ENCODE data around the gene DCTN3.

The DCTN3 gene

DNA sequence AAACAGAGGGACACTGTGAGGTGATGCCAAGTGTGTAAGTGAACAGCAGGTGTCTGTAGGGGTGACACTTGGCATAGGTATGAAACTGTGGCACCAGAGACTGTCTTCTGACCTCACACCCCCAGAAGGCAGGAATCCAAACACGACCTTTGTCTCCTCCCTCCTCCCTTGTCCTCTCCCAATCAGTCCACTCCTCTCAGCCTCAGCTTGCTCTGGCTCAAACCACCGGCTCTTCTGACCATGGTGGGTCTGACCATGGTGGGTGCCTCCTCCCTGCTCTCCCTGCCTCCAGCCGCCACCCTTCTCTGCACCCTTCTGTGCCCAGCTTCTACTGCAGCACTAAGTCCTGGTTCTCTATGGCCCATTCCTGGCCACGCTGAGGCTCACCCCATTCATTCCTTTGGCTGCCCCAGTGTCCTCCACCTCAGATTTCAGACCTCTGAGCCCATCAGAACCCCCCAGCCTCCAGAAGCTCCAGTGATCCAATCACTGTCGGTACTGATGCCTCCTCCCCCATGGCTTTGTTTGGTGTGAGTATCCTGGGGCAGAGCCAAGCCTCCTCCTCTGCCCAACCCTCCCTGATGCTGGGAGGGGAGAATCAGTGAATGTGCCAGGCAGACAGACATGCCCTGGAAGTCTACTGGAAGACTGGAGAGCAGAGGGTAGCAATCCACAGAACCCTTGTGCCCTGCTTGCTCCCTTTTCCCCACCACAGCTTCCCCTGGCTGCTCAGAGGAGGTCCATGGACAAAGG is 10.3 kb upstream of the DCTN3 start:
- H3K27me3 ChIP-seq (replicated peaks; ENCODE audit: control insufficient read depth, insufficient read depth, low read length), result peaks cover 47% of the 10 kb centered on the region
- peaks cover 10% of the 10 kb centered on the region for H3K36me3 ChIP-seq (ENCODE audit: control insufficient read depth, insufficient read depth, low read length, severe bottlenecking)
- no peaks in the 10 kb centered on the region for H3K9me3 ChIP-seq (ENCODE audit: control insufficient read depth, low read length)
- peaks cover 19% of the 10 kb centered on the region for H3K4me1 ChIP-seq (ENCODE audit: control insufficient read depth, insufficient read depth, low read length)
- no peak overlapping the region for H3K4me3 ChIP-seq (ENCODE audit: low read length)
- H3K9ac ChIP-seq (ENCODE audit: low read length), result no peak overlapping the region
- no peak for DNase-seq (ENCODE audit: low read depth)

DNA sequence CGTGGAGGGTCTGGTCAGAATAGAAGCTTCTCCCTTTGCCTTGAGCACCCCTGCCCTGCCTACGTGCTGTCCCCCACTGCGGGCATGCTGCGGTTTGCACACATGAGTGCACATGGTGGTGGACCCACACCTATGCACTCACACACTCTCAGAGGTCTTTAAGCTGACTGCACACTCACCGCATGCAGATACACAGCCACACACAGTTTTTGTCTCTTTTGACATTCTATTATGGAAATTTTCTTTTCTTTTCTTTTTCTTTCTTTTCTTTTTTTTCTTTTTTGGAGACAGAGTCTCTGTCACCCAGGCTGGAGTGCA is 9.2 kb upstream of the DCTN3 start:
- no peaks in the 10 kb centered on the region for H3K36me3 ChIP-seq (ENCODE audit: control insufficient read depth, insufficient read depth, low read length, severe bottlenecking)
- H3K9ac ChIP-seq (ENCODE audit: low read length), result no peak overlapping the region
- peak overlapping the region; percentile 70 for H3K4me3 ChIP-seq (ENCODE audit: low read length)
- H3K27me3 ChIP-seq (replicated peaks; ENCODE audit: control insufficient read depth, insufficient read depth, low read length), result peaks cover 57% of the 10 kb centered on the region
- H3K9me3 ChIP-seq (ENCODE audit: control insufficient read depth, low read length), result no peaks in the 10 kb centered on the region
- peaks cover 15% of the 10 kb centered on the region for H3K4me1 ChIP-seq (ENCODE audit: control insufficient read depth, insufficient read depth, low read length)
- DNase-seq (ENCODE audit: low read depth), result no peak

DNA sequence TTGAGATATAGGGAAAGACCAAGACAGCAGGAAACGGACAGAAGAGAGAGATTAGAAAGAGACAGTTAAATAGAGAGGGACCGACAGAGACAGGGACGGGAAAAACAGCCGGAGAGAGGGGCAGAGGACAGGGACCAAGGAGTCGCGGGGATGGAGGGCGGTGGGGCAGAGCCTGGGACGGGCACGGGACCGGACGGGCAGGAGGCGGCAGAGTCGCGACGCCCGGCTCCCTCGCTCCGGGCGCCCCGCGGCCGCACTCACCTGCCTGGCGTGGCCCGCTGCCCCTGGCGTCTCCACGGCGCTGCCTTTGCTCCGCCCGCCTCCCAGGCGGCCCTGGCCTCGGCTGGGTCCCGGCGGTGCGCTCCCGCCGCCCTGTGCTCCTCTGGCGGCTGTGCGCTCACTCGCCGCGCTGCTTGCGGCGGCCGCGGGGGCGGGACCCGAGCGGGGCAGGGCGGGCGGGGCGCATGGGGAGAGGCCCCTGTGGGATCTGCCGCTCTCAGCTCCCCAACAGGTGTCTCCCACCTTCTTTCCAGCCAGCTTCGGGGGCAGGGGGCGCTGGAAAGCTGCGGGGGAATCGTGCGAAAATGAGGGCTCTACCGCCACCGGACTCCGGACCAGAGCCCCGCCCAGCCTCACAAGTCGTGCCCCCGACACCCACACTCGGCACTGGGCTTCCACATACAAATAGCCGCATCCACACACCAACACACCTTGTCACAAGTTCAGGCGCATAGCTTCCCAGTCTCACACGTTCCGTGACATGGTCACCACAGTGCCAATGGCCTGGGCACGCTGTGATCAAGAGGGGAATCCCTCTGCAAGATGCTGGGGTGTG is 8.6 kb upstream of the DCTN3 start, which contains the start of gene ARID3C:
Gene ARID3C (minus strand): TSS at position 411 of the 835 bp plus-strand sequence. CDS start 1,052 bp downstream, outside the sequence.
- H3K36me3 ChIP-seq (ENCODE audit: control insufficient read depth, insufficient read depth, low read length, severe bottlenecking), result no peaks in the 10 kb centered on the region
- H3K4me3 ChIP-seq (ENCODE audit: low read length), result peak within 1 kb of the TSS; percentile 70
- peaks cover 15% of the 10 kb centered on the region for H3K4me1 ChIP-seq (ENCODE audit: control insufficient read depth, insufficient read depth, low read length)
- no peaks in the 10 kb centered on the region for H3K9me3 ChIP-seq (ENCODE audit: control insufficient read depth, low read length)
- H3K27me3 ChIP-seq (replicated peaks; ENCODE audit: control insufficient read depth, insufficient read depth, low read length), result peaks cover 63% of the 10 kb centered on the region
- peak; percentile 68 for DNase-seq (ENCODE audit: low read depth)
- H3K9ac ChIP-seq (ENCODE audit: low read length), result no peak within 1 kb of the TSS

DNA sequence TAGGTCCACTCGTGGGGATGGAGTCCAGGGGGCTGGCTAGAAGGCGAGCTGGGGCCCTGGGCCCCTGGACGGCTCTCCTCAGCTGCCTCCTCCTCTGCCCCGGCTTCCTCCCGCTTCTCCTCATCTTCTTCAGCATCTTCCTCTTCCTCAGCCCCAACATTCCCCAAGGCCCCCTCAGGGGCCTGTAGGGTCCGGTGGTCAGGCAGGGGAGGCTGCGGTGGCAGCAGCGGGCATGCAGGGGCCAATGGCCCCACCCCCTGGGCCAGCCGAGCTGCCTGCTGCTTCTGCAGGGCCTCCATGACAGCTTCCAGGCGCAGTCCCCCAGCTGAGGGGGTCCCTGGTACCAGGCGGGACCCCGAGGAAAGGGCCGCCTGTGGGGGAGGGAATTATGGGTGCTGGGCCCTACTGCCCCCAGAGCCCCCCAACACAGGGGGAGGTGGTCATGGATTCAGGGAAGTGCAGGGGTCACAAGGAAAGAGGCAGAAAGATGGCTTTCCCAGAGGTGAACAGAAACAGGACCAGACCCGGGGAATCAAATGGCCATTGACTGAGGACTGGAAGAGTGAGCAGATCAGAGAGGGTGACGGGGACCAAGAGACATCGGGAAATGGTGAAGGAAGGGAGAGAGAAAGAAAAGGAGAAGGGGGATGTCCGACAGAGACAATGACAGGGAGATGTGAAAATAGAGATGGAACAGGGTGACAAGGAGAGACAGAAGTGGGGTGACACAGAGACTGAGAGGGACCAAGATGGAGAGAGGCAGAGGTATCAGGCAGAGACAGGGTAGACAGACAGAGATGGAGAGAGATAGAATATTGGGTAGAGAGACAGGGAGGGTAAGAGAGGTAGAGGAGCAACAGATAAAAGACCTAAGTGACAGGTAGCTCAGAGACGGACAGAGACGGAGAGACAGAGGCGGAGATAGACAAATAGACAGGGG is 7.7 kb upstream of the DCTN3 start:
- H3K36me3 ChIP-seq (ENCODE audit: control insufficient read depth, insufficient read depth, low read length, severe bottlenecking), result no peaks in the 10 kb centered on the region
- H3K4me3 ChIP-seq (ENCODE audit: low read length), result peak overlapping the region; percentile 70
- H3K27me3 ChIP-seq (replicated peaks; ENCODE audit: control insufficient read depth, insufficient read depth, low read length), result peaks cover 70% of the 10 kb centered on the region
- H3K9me3 ChIP-seq (ENCODE audit: control insufficient read depth, low read length), result no peaks in the 10 kb centered on the region
- no peak for DNase-seq (ENCODE audit: low read depth)
- no peak overlapping the region for H3K9ac ChIP-seq (ENCODE audit: low read length)
- peaks cover 8% of the 10 kb centered on the region for H3K4me1 ChIP-seq (ENCODE audit: control insufficient read depth, insufficient read depth, low read length)

DNA sequence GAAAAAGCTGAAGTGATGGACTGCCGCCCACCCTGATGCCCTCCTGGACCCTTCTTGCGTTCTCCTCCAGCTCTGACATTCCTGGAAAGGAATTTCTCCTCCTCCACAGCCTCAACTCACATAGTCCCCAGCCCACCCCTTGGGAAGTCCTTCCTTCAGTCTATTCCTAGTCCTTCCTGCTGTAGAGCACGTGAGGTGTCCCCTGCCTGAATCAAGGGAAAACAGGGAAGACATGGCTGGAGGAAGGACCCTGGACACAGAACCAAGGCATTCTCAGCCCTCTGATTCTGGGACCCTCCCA is 4.8 kb upstream of the DCTN3 start:
- DNase-seq (ENCODE audit: low read depth), result no peak
- peaks cover 71% of the 10 kb centered on the region for H3K27me3 ChIP-seq (replicated peaks; ENCODE audit: control insufficient read depth, insufficient read depth, low read length)
- H3K4me3 ChIP-seq (ENCODE audit: low read length), result no peak overlapping the region
- no peak overlapping the region for H3K9ac ChIP-seq (ENCODE audit: low read length)
- no peaks in the 10 kb centered on the region for H3K36me3 ChIP-seq (ENCODE audit: control insufficient read depth, insufficient read depth, low read length, severe bottlenecking)
- H3K4me1 ChIP-seq (ENCODE audit: control insufficient read depth, insufficient read depth, low read length), result peaks cover 8% of the 10 kb centered on the region
- H3K9me3 ChIP-seq (ENCODE audit: control insufficient read depth, low read length), result no peaks in the 10 kb centered on the region

DNA sequence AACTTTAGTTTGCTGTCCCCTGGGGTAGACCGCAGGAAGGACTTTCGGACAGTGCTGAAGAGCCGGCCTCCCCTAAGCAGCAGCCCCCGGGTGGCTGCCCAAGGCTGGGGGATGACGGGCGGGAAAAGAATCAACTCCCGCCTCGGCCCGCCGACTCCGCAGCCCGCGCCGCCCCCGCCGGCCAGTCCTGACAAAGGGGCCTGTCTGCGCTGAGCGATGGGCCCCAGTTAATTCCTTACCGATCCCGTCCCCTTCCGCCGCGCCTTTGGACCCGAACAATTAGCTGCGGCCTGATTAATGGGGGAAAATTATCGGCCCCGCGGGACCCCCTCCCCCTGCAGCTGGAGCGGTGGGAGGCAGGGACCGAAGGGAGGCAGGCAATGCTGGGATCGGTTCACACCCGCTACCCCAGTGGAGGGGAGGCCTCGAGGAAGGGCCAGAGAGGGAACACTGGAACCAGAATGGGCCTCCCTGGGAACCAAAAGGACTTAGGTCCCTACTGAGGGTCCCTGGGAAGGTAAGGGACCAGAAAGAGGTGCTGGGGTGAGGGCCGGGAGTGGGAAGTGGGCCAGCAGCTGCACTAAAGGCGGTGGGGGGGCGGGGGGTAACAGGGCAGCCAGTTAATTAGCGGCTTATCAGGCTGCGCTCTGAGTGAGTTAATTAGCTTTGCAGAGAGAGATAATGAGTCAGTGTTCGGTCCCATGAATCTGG is 4.3 kb upstream of the DCTN3 start:
- Histone ChIP-seq H3K9me3 (ENCODE audit: control insufficient read depth, low read length) (no peaks in the 10 kb centered on the region), H3K27me3 (replicated peaks; ENCODE audit: control insufficient read depth, insufficient read depth, low read length) (peaks cover 67% of the 10 kb centered on the region), H3K36me3 (ENCODE audit: control insufficient read depth, insufficient read depth, low read length, severe bottlenecking) (no peaks in the 10 kb centered on the region), H3K4me1 (ENCODE audit: control insufficient read depth, insufficient read depth, low read length) (peaks cover 10% of the 10 kb centered on the region), H3K9ac (ENCODE audit: low read length) (no peak overlapping the region), H3K4me3 (ENCODE audit: low read length) (no peak overlapping the region)
- DNase-seq (ENCODE audit: low read depth), result no peak

DNA sequence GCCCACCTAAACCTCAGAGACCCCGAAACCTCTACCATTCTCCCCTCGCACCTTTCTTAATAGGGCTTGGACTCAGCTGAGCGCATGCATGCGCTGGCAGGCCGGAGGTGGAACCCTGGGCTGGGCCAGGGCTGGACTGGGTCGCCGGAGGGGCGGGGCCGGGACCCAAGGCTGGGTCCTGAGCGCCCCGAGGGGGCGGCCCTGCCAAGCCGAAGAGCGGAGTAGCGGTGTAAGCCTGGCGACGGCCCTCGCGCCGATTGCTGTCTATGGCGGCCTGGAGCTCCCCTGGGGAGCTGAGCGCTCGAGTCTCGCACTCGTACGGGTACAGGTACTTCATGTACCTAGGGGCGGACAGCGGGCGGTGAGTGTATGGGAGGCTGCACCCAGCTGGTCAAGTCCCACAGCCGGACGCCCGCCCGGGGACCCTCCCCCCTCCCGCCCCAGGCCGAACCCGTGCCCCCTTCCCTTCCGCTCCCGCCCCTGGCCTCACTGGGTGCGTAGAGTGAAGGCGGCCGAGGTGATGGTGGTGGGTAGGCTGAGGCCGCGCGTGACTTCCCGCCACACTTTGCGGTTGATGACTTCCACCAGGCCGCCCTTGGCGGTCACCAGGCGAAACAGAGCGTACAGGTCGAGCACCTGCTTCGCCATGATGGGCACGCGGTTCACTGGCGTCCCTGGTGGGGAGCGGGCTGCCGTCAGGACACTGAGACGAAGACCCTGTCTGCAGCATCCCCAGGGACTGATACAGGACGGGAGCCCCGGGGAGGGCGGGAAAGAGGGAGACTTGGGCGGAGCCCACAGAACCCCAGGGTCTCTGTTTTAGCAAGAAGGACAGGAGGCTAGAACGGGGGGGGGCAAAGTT is 3.3 kb upstream of the DCTN3 start:
- Histone ChIP-seq H3K36me3 (ENCODE audit: control insufficient read depth, insufficient read depth, low read length, severe bottlenecking) (no peaks in the 10 kb centered on the region), H3K4me3 (ENCODE audit: low read length) (no peak overlapping the region), H3K27me3 (replicated peaks; ENCODE audit: control insufficient read depth, insufficient read depth, low read length) (peaks cover 59% of the 10 kb centered on the region), H3K9me3 (ENCODE audit: control insufficient read depth, low read length) (no peaks in the 10 kb centered on the region), H3K4me1 (ENCODE audit: control insufficient read depth, insufficient read depth, low read length) (peaks cover 12% of the 10 kb centered on the region), H3K9ac (ENCODE audit: low read length) (no peak overlapping the region)
- DNase-seq (ENCODE audit: low read depth), result no peak

DNA sequence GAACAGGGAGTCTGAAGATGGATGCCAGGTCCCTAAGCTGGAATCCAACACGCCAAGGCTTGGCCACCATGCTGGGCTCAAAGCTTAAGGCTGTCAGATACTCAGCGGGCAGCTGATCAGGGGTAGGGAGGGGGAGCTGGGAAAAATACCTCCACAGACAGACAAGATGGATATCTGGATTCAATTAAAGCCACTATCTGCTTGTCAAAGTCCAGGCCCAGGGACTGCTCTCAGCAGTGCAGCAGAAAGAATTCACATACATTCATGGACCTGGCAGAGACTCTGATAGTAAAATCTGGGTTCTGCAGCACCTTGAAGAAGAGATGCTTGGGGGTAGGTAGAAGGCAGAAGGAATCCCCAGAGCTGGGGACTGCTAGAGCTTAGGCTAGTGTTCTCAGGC is 5.2 kb downstream of the DCTN3 start:
- no peak for DNase-seq (ENCODE audit: low read depth)
- Histone ChIP-seq H3K4me1 (ENCODE audit: control insufficient read depth, insufficient read depth, low read length) (peaks cover 30% of the 10 kb centered on the region), H3K36me3 (ENCODE audit: control insufficient read depth, insufficient read depth, low read length, severe bottlenecking) (peaks cover 46% of the 10 kb centered on the region), H3K9ac (ENCODE audit: low read length) (no peak overlapping the region), H3K9me3 (ENCODE audit: control insufficient read depth, low read length) (no peaks in the 10 kb centered on the region), H3K27me3 (replicated peaks; ENCODE audit: control insufficient read depth, insufficient read depth, low read length) (no peaks in the 10 kb centered on the region), H3K4me3 (ENCODE audit: low read length) (no peak overlapping the region)

DNA sequence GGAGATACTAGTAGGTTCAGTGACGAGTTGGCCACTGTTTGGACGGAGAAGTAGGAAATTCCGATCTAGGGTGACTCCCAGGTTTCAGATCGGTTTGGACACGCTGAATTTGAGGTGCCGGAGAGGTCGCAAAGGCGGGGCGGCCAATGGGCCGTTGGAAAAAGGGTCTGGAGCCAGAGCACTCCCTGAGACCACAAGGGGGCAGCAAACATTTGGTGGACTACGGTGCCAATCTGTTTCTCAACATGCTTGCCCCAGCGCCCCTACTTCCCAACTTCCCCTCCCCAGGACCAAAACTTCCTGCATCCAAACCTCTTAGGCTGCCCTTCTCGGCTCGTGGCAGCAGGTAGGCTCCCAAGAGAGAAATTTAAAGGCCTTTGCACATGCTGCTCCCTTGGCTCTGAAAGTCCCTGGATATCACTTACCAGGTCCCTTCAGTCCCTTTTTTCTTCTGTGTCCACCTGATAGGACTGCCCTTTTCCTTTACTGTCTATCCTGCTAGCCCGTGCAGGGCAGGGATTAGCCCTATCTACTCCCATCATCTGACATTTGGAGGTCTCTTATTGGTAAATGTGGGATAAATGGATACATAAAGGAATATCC is 7.4 kb downstream of the DCTN3 start:
- H3K4me3 ChIP-seq (ENCODE audit: low read length), result peak overlapping the region; percentile 97
- peaks cover 41% of the 10 kb centered on the region for H3K36me3 ChIP-seq (ENCODE audit: control insufficient read depth, insufficient read depth, low read length, severe bottlenecking)
- peak overlapping the region; percentile 99 for H3K9ac ChIP-seq (ENCODE audit: low read length)
- peaks cover 21% of the 10 kb centered on the region for H3K4me1 ChIP-seq (ENCODE audit: control insufficient read depth, insufficient read depth, low read length)
- DNase-seq (ENCODE audit: low read depth), result peak; percentile 97
- no peaks in the 10 kb centered on the region for H3K9me3 ChIP-seq (ENCODE audit: control insufficient read depth, low read length)
- no peaks in the 10 kb centered on the region for H3K27me3 ChIP-seq (replicated peaks; ENCODE audit: control insufficient read depth, insufficient read depth, low read length)
